ENCODE results near the gene MYCBP.

MYCBP gene

DNA sequence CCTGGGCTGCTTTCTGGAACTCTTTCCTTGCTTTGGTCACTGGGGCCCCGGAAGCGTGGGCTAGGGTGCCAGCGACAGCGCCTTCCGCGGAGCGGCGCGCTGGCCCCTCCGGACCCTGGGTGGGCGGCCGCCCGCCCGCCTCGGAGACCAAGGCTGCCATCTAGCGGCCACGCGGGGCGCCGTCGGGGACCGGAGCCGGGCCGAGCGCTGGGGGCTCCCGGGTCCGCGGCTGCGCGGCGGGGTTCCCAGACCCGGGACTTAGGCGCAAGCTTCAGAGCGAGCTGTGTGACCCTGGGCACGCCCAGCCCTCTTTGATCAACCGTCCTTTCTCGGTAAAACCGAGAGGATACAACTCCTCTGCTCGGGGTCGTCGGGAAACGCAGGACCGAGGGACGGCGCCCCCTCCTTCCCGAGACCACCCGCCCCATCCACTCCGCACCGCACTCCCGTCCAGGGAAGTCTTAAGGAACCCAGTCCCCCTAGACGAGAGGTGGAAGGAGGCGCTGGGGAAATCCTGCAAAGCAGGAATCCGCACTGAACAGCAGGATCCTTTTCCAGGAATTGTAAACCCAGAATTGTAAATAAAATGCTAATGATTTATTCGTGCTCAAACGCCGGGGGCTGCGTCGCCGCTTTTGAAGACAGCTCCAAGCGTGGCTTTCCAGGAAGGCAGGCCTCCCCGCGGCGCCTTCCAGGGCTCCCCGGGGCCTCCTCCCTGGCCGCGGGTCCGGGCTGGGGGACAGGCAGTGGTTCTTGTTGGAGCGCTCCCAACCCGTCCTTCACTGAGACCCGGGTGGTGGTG is 54.8 kb downstream of the MYCBP start:
- peak; percentile 71 for ATAC-seq
- no peaks in the 10 kb centered on the region for H3K36me3 Mint-ChIP-seq
- H3K4me3 Mint-ChIP-seq, result peak overlapping the region; percentile 23
- DNase-seq (ENCODE audit: low spot score in 2 of 2), result peak; percentile 55 to 74
- no peaks in the 10 kb centered on the region for H3K9me3 Mint-ChIP-seq
- H3K27ac Mint-ChIP-seq, result no peak overlapping the region
- H3K4me1 Mint-ChIP-seq, result no peaks in the 10 kb centered on the region

DNA sequence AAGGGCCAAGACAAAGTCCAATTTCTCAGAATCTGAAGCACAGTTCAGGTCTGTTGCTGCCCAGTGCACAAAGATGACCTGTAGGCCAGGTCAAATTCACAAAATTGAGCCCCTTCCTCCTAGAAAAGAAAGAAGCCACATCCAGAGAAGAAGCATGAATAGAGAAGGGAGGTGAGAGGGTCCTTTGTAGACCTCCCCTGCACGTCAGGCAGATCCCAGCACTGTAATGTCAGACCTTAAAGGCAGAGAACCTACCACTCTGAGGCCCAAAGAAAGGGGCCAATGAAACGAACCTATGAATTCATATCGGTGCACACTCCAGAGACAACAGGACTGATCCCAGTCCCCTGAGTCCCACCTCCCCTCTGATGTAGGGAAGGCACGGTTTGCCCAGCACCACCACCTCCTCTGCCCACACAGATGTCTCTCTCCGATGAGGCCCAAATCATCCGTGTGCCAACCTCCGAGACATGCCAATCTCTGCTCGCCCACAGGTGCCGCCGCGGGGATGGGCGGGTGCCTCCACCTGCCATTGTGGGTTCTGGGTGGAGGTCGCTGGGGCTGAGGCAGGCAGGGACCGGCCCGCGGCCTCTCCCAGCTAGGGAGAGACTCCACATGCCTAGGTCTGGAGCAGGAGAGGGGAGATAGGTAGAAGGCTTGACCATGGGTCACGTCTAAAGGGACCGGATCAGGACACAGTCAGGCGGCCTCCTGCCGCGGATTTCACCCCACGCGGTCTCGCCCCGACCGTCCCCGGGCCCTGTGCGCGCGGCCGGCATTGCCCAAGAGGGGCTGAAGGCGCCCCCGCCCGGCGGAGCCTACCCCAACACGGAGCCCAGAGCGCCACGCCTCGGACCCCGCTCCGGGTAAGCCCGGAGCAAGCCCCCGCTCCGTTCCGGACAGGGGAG is 55.6 kb downstream of the MYCBP start:
- H3K27ac Mint-ChIP-seq, result no peak overlapping the region
- no peaks in the 10 kb centered on the region for H3K9me3 Mint-ChIP-seq

DNA sequence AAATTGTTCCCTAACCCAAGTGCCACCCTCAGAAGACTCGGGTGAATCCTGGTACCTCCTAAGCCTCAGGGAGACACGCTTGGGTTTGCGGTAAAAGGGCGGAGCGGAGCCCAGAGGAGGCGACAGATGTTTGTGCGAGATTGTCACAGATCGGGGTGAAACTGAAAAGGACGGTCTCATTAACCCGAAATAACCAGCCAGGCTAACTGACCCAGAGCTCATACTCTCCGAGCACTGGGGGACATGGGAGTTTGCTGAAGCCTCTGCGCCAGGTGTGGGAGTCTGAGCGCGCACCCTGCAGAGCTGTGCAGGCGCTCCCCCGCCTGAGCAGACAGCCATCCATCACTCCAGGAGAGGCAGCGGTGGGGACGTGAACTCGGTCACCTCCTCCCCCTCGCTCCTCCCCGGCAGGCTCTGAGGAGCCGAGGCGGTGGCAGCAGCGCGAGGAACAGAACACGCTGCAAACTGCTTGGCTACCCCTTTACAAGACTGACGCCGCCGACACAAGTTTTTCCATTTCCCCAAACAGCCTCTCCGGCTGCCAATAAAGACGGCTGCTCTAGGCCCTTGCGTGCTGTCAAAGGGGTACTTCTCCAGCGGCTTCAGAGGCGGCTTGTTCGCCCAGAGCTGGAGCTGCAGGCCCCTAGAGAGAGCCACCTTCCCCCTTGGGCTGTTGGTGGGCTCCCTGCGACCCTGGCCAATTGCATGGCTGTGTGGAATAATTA is 57.1 kb downstream of the MYCBP start:
- ATAC-seq (peak; percentile 53), DNase-seq (ENCODE audit: low spot score in 2 of 2) (no peak)
- Mint-ChIP-seq H3K4me1 (no peaks in the 10 kb centered on the region), H3K9me3 (no peaks in the 10 kb centered on the region), H3K27ac (no peak overlapping the region), H3K4me3 (no peak overlapping the region), H3K36me3 (no peaks in the 10 kb centered on the region)

More for the DNA sequence above, 55.6 kb downstream of the MYCBP start:
- no peaks in the 10 kb centered on the region for H3K36me3 Mint-ChIP-seq
- ATAC-seq (no peak), DNase-seq (ENCODE audit: low spot score in 2 of 2) (no peak)
- peak overlapping the region; percentile 10 for H3K4me3 Mint-ChIP-seq
- H3K4me1 Mint-ChIP-seq, result no peaks in the 10 kb centered on the region

DNA sequence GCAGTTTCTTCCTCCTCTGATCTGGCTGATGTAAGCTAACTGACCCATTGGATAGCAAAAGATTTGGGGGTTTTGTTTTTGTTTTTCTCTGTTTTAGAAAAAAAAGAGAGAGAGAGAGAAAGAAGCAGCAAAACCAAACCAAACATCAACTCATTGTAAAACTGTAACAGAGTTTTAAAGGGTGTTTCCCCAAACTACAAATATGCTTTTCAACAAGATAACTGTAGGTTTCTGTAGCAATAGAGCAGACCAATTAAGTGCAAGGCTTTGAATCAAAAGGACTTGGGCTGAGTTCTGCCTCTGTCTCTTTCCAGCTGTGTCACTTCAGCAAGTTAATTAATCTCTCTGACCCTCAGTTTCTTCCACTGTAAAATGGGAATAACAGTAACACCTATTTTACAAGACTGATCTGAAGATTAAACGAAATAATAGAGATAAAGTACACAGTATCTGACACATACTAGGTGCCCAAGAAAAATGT is 58.1 kb downstream of the MYCBP start:
- DNase-seq (ENCODE audit: low spot score in 2 of 2) (no peak), ATAC-seq (no peak)
- Mint-ChIP-seq H3K9me3 (no peaks in the 10 kb centered on the region), H3K4me1 (no peaks in the 10 kb centered on the region), H3K27ac (no peak overlapping the region), H3K36me3 (no peaks in the 10 kb centered on the region), H3K4me3 (no peak overlapping the region)

DNA sequence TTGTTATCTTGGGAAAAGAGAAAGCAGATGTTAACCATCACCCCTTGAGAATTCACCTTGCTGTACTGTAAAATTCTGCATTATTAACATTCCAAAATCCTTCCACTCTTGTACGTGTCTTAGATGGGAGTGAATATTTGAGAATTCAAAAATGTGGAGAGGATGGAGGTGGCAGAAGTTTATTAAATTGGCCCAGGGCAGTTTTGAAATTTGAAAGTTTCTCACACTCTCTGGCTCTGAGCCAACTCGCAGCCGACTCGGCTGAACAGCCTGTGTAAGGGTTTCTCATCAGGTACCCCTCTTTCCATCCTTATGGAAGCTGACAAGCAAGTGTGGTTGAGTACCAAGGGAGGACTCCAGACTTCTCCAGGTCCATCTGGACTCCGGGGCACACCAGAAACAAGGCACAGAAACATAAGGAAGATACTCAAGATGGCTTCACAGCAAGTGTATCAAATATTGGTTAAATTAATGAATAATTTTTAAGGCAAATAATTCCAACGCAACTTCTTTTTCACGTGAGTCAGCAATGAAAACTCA is 58.6 kb downstream of the MYCBP start:
- DNase-seq (ENCODE audit: low spot score in 2 of 2) (no peak), ATAC-seq (no peak)
- no peaks in the 10 kb centered on the region for H3K36me3 Mint-ChIP-seq
- no peaks in the 10 kb centered on the region for H3K9me3 Mint-ChIP-seq
- no peaks in the 10 kb centered on the region for H3K4me1 Mint-ChIP-seq
- no peak overlapping the region for H3K4me3 Mint-ChIP-seq
- H3K27ac Mint-ChIP-seq, result no peak overlapping the region

DNA sequence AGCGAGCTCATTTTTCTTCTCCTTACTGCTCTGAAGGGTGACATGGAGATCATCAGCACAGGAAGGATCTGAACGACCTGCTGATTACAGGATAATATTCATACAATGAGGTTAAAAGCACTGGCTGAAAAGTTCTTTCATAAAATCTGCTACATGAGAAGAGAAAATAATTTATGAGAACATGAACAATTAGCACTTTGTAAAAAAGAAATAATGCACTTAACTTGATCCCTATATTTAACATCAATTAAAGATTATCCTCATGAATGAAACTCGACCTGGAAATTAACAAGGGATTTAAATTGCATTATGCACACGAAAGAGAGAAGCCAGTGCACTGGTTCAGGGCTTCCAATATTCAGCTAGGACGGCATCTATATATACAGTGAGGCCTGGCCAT is 60.2 kb downstream of the MYCBP start:
- Mint-ChIP-seq H3K9me3 (no peaks in the 10 kb centered on the region), H3K4me1 (no peaks in the 10 kb centered on the region), H3K27ac (no peak overlapping the region), H3K4me3 (no peak overlapping the region), H3K36me3 (no peaks in the 10 kb centered on the region)
- DNase-seq (ENCODE audit: low spot score in 2 of 2) (no peak), ATAC-seq (no peak)
